ENCODE data around the gene MFGE8. TPM values are rescaled to one million over a fixed set of nuclear protein-coding genes. Genes with fewer than 3 reads are reported as not detected.

Gene MFGE8, protein sequence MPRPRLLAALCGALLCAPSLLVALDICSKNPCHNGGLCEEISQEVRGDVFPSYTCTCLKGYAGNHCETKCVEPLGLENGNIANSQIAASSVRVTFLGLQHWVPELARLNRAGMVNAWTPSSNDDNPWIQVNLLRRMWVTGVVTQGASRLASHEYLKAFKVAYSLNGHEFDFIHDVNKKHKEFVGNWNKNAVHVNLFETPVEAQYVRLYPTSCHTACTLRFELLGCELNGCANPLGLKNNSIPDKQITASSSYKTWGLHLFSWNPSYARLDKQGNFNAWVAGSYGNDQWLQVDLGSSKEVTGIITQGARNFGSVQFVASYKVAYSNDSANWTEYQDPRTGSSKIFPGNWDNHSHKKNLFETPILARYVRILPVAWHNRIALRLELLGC
- polyA plus RNA-seq (55.3 to 107 TPM (median 85.1 TPM) in 3 replicates), polyA minus RNA-seq (62.5 to 78.0 TPM (median 74.5 TPM) in 3 replicates)
- 72.7 TPM for polyA plus RNA-seq (2011; ENCODE audit: low read depth)
- 42.4 and 64.9 TPM in 2 replicates for polyA plus RNA-seq (2011; cell fraction: cytosol; rRNA removed)
- polyA plus RNA-seq (2011; cell fraction: nucleus; rRNA removed): 226 and 275 TPM in 2 replicates
- 71.2 and 126 TPM in 2 replicates for polyA plus RNA-seq (2012; ENCODE audit: low replicate concordance)
- polyA minus RNA-seq (2011; cell fraction: cytosol; rRNA and poly(A)+ RNA removed): 74.8 TPM
- 107 and 168 TPM in 2 replicates for polyA minus RNA-seq (2011; cell fraction: nucleus; rRNA and poly(A)+ RNA removed)

DNA sequence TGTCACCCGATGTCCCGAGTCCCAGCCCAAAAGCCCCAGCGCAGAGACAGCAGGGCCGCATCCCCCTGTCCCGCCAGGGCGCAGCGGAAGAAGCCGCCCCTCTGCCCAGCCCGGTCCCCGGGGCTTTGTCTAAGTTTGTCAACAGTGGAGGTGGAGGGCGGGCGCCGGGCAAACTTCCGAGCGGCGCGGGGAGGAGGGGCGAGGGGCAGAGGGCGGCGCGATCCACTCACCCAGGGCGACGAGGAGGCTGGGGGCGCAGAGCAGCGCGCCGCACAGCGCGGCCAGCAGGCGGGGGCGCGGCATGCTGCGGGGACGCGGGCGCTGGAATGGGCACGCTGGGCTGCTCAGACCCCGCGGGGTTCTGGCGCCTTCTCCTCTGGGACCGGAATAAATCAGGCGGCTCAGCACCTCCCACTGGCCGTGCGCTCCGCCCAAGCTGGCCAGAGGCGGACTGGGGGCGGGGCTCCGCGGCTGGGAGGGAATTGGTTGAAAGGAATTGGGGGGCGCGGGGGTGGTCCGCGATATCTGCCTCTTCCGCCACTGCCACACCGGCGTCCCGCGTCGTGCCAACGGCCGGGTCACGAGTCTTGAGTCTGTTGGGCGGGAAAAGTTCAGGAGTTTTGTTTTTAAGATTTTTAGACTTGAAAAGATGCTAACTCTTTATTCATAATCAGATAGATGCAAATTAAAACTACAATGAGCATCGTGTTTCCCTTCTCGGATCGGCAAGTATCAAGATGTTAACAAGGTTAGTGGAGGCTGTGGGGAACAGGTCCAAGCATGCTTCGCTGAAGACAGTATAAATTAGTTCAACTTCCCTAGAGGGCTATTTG, at the start of gene MFGE8:
Gene MFGE8 (minus strand): TSS at position 363 of the 833 bp plus-strand sequence. CDS start 60 bp downstream, at position 303.
- peaks cover 22% of the 10 kb centered on the region for H3K4me1 ChIP-seq (ENCODE audit: control insufficient read depth, extremely low read depth, insufficient read depth, low read length)
- DNase-seq (ENCODE audit: low read depth, low spot score) (peak; percentile 46), FAIRE-seq (peak; percentile 80)
- dilution Hi-C loops (cut with MboI; ENCODE audit: extremely low pct_ligation_motif_present, low sequenced_read_pairs): no loop called here
- no peaks in the 10 kb centered on the region for H3K9me3 ChIP-seq (ENCODE audit: control insufficient read depth, low read depth, low read length)
- no peaks in the 10 kb centered on the region for H3K27me3 ChIP-seq (ENCODE audit: control insufficient read depth, extremely low read depth, insufficient read depth, low read length)
- peak within 1 kb of the TSS; percentile 89 for H3K4me2 ChIP-seq (ENCODE audit: control insufficient read depth, extremely low read depth, insufficient read depth, low read depth, low read length)
- no peaks in the 10 kb centered on the region for H3K79me2 ChIP-seq (ENCODE audit: control insufficient read depth, insufficient read depth, low read length)
- peak within 1 kb of the TSS; percentile 56 to 85 (median 72) for H3K4me3 ChIP-seq (ENCODE audit: control insufficient read depth in 2 of 3, extremely low read depth in 1 of 3, insufficient read depth in 2 of 3, low read depth in 1 of 3, low read length in 3 of 3)
- no peaks in the 10 kb centered on the region for H3K9me1 ChIP-seq (ENCODE audit: control insufficient read depth, extremely low read depth, insufficient read depth, low read length)
- H3K9ac ChIP-seq (ENCODE audit: control insufficient read depth, extremely low read depth, insufficient read depth, low read length): peak within 1 kb of the TSS; percentile 75
- H3K27ac ChIP-seq (ENCODE audit: control insufficient read depth, insufficient read depth, low read length): peak within 1 kb of the TSS; percentile 82
- peak within 1 kb of the TSS; percentile 79 for H2AFZ ChIP-seq (ENCODE audit: control insufficient read depth, low read length)
- no peak for TF ChIP-seq EZH2 (IDR thresholded peaks at IDR 0.05; ENCODE audit: low read length)
- TF ChIP-seq, protein P1, sequence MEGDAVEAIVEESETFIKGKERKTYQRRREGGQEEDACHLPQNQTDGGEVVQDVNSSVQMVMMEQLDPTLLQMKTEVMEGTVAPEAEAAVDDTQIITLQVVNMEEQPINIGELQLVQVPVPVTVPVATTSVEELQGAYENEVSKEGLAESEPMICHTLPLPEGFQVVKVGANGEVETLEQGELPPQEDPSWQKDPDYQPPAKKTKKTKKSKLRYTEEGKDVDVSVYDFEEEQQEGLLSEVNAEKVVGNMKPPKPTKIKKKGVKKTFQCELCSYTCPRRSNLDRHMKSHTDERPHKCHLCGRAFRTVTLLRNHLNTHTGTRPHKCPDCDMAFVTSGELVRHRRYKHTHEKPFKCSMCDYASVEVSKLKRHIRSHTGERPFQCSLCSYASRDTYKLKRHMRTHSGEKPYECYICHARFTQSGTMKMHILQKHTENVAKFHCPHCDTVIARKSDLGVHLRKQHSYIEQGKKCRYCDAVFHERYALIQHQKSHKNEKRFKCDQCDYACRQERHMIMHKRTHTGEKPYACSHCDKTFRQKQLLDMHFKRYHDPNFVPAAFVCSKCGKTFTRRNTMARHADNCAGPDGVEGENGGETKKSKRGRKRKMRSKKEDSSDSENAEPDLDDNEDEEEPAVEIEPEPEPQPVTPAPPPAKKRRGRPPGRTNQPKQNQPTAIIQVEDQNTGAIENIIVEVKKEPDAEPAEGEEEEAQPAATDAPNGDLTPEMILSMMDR (optimal IDR thresholded peaks at IDR 0.05 in 1 of 3, IDR thresholded peaks at IDR 0.05 in 1 of 3, conservative IDR thresholded peaks at IDR 0.05 in 1 of 3; ENCODE audit: extremely low read depth in 1 of 3, insufficient read depth in 2 of 3, low read length in 3 of 3): peak in 1 of 3 experiments; percentile 4
- peaks cover 4 to 10% of the 10 kb centered on the region in 2 experiments for H3K36me3 ChIP-seq (ENCODE audit: control insufficient read depth in 2 of 2, extremely low read depth in 1 of 2, insufficient read depth in 2 of 2, low read length in 2 of 2)
- no peaks in the 10 kb centered on the region for H4K20me1 ChIP-seq (ENCODE audit: control insufficient read depth, extremely low read depth, insufficient read depth, low read length)

DNA sequence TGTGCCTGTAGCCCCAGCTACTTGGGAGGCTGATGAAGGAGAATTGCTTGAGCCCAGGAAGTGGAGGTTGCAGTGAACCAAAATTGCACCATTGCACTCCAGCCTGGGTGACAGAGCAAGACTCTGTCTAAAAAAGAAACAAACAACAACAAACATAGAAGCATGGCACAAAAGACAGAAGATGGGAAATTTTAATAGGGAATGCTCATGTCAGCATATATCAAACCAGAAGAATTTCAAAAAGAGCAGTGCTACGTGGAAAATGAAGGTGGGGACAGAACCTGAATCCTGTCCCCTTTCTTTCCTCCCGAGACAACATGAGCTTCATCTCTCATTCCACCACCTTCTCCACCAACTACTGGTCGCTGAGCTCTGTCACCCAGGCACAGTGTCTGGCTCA, 46.3 kb upstream of the MFGE8 start:
- H3K79me2 ChIP-seq (ENCODE audit: control insufficient read depth, insufficient read depth, low read length): no peaks in the 10 kb centered on the region
- no peaks in the 10 kb centered on the region for H3K36me3 ChIP-seq (ENCODE audit: control insufficient read depth in 2 of 2, extremely low read depth in 1 of 2, insufficient read depth in 2 of 2, low read length in 2 of 2)
- H3K4me2 ChIP-seq (ENCODE audit: control insufficient read depth, extremely low read depth, insufficient read depth, low read depth, low read length): no peak overlapping the region
- H2AFZ ChIP-seq (ENCODE audit: control insufficient read depth, low read length): no peak overlapping the region
- no peaks in the 10 kb centered on the region for H3K9me1 ChIP-seq (ENCODE audit: control insufficient read depth, extremely low read depth, insufficient read depth, low read length)
- no peaks in the 10 kb centered on the region for H3K27me3 ChIP-seq (ENCODE audit: control insufficient read depth, extremely low read depth, insufficient read depth, low read length)
- no peaks in the 10 kb centered on the region for H4K20me1 ChIP-seq (ENCODE audit: control insufficient read depth, extremely low read depth, insufficient read depth, low read length)
- DNase-seq (ENCODE audit: low read depth, low spot score): no peak
- dilution Hi-C loops (cut with MboI; ENCODE audit: extremely low pct_ligation_motif_present, low sequenced_read_pairs): no loop called here
- H3K4me1 ChIP-seq (ENCODE audit: control insufficient read depth, extremely low read depth, insufficient read depth, low read length): no peaks in the 10 kb centered on the region
- H3K9me3 ChIP-seq (ENCODE audit: control insufficient read depth, low read depth, low read length): no peaks in the 10 kb centered on the region
- H3K4me3 ChIP-seq (ENCODE audit: control insufficient read depth in 2 of 3, extremely low read depth in 1 of 3, insufficient read depth in 2 of 3, low read depth in 1 of 3, low read length in 3 of 3): no peak overlapping the region
- H3K27ac ChIP-seq (ENCODE audit: control insufficient read depth, insufficient read depth, low read length): no peak overlapping the region
- FAIRE-seq: no peak
- no peak for TF ChIP-seq EZH2 (IDR thresholded peaks at IDR 0.05; ENCODE audit: low read length)
- TF ChIP-seq, protein P1 (optimal IDR thresholded peaks at IDR 0.05 in 1 of 3, IDR thresholded peaks at IDR 0.05 in 1 of 3, conservative IDR thresholded peaks at IDR 0.05 in 1 of 3; ENCODE audit: extremely low read depth in 1 of 3, insufficient read depth in 2 of 3, low read length in 3 of 3): no peak
- H3K9ac ChIP-seq (ENCODE audit: control insufficient read depth, extremely low read depth, insufficient read depth, low read length): no peak overlapping the region
